Adrenal gland (tissue), 12 donors: ENCODE measurements around the gene ARMH3. TPM values are rescaled to one million over a fixed set of nuclear protein-coding genes. Genes with fewer than 3 reads are reported as not detected.

Source experiments
- DNase-seq, 7 donors: peaks; one replicate each; pipeline ENCODE4 v3.0.0-alpha.2; 2019 to 2020
- H3K27ac ChIP-seq, 5 donors: fragments of 200-600 bp; sonication (generic) in 4 of 5; 1 replicate in 3 of 5; 2 replicates in 2 of 5; pipeline versions ENCODE4 v1.5.1 to v1.8.0; 2016 to 2020; ENCODE audit warnings: mild to moderate bottlenecking in 1 of 5
- H3K27me3 ChIP-seq: fragments of 200-600 bp; 2 replicates; pipeline ENCODE4 v1.8.0; 2021
- H3K36me3 ChIP-seq, 2 donors: fragments of 200-600 bp; replicated peaks in 1 of 2; 1 replicate in 1 of 2; 2 replicates in 1 of 2; pipeline versions ENCODE4 v1.5.1 to v1.8.0; 2018 to 2022
- H3K4me1 ChIP-seq, 2 donors: fragments of 200-600 bp; replicated peaks in 1 of 2; 1 replicate in 1 of 2; 2 replicates in 1 of 2; pipeline versions ENCODE4 v1.5.1 to v1.8.0; 2018 to 2021
- H3K4me3 ChIP-seq, 4 donors: fragments of 200-600 bp; sonication (generic) in 3 of 4; one replicate each; pipeline ENCODE4 v1.5.1; 2016 to 2018
- H3K9me3 ChIP-seq, 3 donors: fragments of 200-600 bp; sonication (generic) in 1 of 3; replicated peaks in 1 of 3; 1 replicate in 2 of 3; 2 replicates in 1 of 3; pipeline versions ENCODE4 v1.5.1 to v1.8.0; 2016 to 2021
- POLR2A ChIP-seq, 2 donors: fragments of 450-650 bp; IDR thresholded peaks; one replicate each; pipeline ENCODE4 v1.6.1; 2017; ENCODE audit warnings: antibody characterized with exemption in 2 of 2, mild to moderate bottlenecking in 2 of 2, moderate library complexity in 1 of 2
- WGBS, 4 donors: extraction: QIAGEN DNeasy Blood & Tissue Kit in 2 of 4; methylation state at CpG; one replicate each; pipeline versions ENCODE4 v1.1.5 to v1.1.7; 2013 to 2017; 5-methylcytosine and 5-hydroxymethylcytosine counted together
- intact Hi-C, 2 donors: fragments of 100-400 bp; cut with DNase I; formaldehyde crosslinking; loops; one replicate each; pipeline versions ENCODE4 v1.14.1 to v1.15.0; 2022 to 2023
- polyA plus RNA-seq, 3 donors: library from polyadenylated mRNA; stranded (reverse); fragments of 200-250 nt in 2 of 3; fragments of 350-450 nt in 1 of 3; fragmentation: Illumina TruSeq in 1 of 3; extraction: RNeasy Lipid Tissue Mini Kit (QIAGEN cat#74804) in 1 of 3; gene quantifications; one replicate each; pipeline ENCODE4 v1.2.3, GENCODE V29; 2013 to 2014
- total RNA-seq, 9 donors: library from RNA; depleted of rRNA in 4 of 9; stranded (reverse); fragments of >200 nt in 4 of 9; fragments of 120-200 nt in 1 of 9; fragmentation: NEBNext Ultra II Directional in 1 of 9; extraction: Animal tissue kit (Norgen Biotek cat#: 25700) in 1 of 9; gene quantifications; one replicate each; pipeline versions ENCODE4 v1.1.0 to v1.2.4, GENCODE V29; 2013 to 2023
- TF ChIP-seq, protein P1 (sequence below), 6 experiments: fragments of 450-650 bp in 4 of 6; fragments of 200-600 bp in 2 of 6; sonication (generic) in 1 of 6; IDR thresholded peaks; 1 replicate in 5 of 6; 2 replicates in 1 of 6; pipeline versions ENCODE4 v1.5.1 to v1.8.0; 2016 to 2021; ENCODE audit warnings: antibody characterized with exemption in 6 of 6, mild to moderate bottlenecking in 2 of 6, moderate library complexity in 1 of 6
- donor health status: healthy with polysubstance abuse.
- donor health status: Bipolar disorder and iron deficiency.
- donor health status: DM: yes; HTN: yes; CAD: no.
- donor health status: DM: no; HTN: no; CAD: no.
- donor health status: DM: no; HTN: no; CAD: no.
- donor health status: DM: yes; HTN: yes; CAD: no.

Gene ARMH3
- total and polyA plus RNA-seq, 12 donors, result 12.6 to 29.7 (median 17.4) TPM

- intact Hi-C loops, result no loop called here
- H3K27ac ChIP-seq, result no peak overlapping the region
- no peak overlapping the region for H3K4me3 ChIP-seq
- no peaks in the 10 kb centered on the region for H3K36me3 ChIP-seq
- H3K27me3 ChIP-seq, result no peaks in the 10 kb centered on the region
- H3K9me3 ChIP-seq, result no peaks in the 10 kb centered on the region
- no peaks in the 10 kb centered on the region for H3K4me1 ChIP-seq
- DNase-seq, result no peak
- TF ChIP-seq, protein P1, sequence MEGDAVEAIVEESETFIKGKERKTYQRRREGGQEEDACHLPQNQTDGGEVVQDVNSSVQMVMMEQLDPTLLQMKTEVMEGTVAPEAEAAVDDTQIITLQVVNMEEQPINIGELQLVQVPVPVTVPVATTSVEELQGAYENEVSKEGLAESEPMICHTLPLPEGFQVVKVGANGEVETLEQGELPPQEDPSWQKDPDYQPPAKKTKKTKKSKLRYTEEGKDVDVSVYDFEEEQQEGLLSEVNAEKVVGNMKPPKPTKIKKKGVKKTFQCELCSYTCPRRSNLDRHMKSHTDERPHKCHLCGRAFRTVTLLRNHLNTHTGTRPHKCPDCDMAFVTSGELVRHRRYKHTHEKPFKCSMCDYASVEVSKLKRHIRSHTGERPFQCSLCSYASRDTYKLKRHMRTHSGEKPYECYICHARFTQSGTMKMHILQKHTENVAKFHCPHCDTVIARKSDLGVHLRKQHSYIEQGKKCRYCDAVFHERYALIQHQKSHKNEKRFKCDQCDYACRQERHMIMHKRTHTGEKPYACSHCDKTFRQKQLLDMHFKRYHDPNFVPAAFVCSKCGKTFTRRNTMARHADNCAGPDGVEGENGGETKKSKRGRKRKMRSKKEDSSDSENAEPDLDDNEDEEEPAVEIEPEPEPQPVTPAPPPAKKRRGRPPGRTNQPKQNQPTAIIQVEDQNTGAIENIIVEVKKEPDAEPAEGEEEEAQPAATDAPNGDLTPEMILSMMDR (IDR thresholded peaks at IDR 0.05), result no peak
- TF ChIP-seq POLR2A (IDR thresholded peaks at IDR 0.05), result no peak
Observed at GRCh38 chr10:101923256-101923655, 132.7 kb downstream of the ARMH3 start.

DNA sequence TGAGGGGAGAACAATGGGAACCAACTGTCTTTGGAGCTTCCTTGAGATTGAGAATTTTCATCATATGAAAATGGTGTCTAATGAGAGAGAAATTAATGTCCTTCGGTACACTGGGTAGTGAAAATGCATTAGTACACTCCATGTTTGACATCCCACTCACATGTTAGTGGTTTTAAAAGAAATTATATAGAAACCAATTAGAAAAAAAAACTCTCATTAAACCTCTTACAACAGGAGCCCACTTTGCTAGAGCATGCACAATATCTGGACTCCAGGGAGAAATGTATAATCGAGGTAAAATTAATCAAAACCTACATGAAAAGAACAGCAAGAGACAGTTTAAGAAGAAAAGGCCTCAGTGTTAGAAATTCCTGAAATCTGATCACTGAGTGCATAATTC is 133.1 kb downstream of the ARMH3 start:
- no peak for TF ChIP-seq POLR2A (IDR thresholded peaks at IDR 0.05)
- TF ChIP-seq, protein P1 (IDR thresholded peaks at IDR 0.05), result no peak
- DNase-seq, result no peak
- Histone ChIP-seq H3K27me3 (no peaks in the 10 kb centered on the region), H3K4me1 (no peaks in the 10 kb centered on the region), H3K36me3 (no peaks in the 10 kb centered on the region), H3K27ac (no peak overlapping the region), H3K4me3 (no peak overlapping the region), H3K9me3 (no peaks in the 10 kb centered on the region)
- intact Hi-C loops, result no loop called here
- WGBS, 4 donors, result 79 to 89% (median 87%) methylated on average over 2 of the region's 2 CpGs

GRCh38 chr10:101920546-101920945 is 135.4 kb downstream of the ARMH3 start:
- Histone ChIP-seq H3K9me3 (no peaks in the 10 kb centered on the region), H3K4me1 (no peaks in the 10 kb centered on the region), H3K27me3 (no peaks in the 10 kb centered on the region), H3K27ac (no peak overlapping the region), H3K4me3 (no peak overlapping the region), H3K36me3 (no peaks in the 10 kb centered on the region)
- DNase-seq, result no peak
- intact Hi-C loops, result no loop called here
- TF ChIP-seq, protein P1 (IDR thresholded peaks at IDR 0.05), result no peak
- TF ChIP-seq POLR2A (IDR thresholded peaks at IDR 0.05), result no peak

- Histone ChIP-seq H3K4me1 (no peaks in the 10 kb centered on the region), H3K27me3 (no peaks in the 10 kb centered on the region), H3K27ac (no peak overlapping the region), H3K9me3 (no peaks in the 10 kb centered on the region), H3K4me3 (no peak overlapping the region), H3K36me3 (no peaks in the 10 kb centered on the region)
- 89 to 92% (median 90%) methylated on average over 8 of the region's 8 CpGs for WGBS, 4 donors
- intact Hi-C loops, result no loop called here
- no peak for TF ChIP-seq POLR2A (IDR thresholded peaks at IDR 0.05)
- TF ChIP-seq, protein P1 (IDR thresholded peaks at IDR 0.05), result no peak
- no peak for DNase-seq
Observed at GRCh38 chr10:101919026-101919770, 136.8 kb downstream of the ARMH3 start.
